ENCODE data around the gene PRSS23. TPM values are rescaled to one million over a fixed set of nuclear protein-coding genes. Genes with fewer than 3 reads are reported as not detected.
"Not testable (repeated sequence)": the region's sequence is repeated elsewhere in the genome, so short reads cannot be mapped to it uniquely, and the experiment has no call there.

Gene PRSS23
- 100 to 1,000 TPM in 2 of 4 donors, 10 to 100 TPM in 2; 86.0 to 136 (median 98.7) TPM for polyA plus RNA-seq (ENCODE audit: insufficient read length in 4 of 4)

GRCh38 chr11:86800076-86800959 is at the start of gene PRSS23:
TSS of gene PRSS23 (plus strand) at chr11:86800542. CDS start at chr11:86807644, 7,102 bp downstream.
- no peak for DNase-seq (ENCODE audit: low read depth in 4 of 4, low spot score in 3 of 4)

DNA sequence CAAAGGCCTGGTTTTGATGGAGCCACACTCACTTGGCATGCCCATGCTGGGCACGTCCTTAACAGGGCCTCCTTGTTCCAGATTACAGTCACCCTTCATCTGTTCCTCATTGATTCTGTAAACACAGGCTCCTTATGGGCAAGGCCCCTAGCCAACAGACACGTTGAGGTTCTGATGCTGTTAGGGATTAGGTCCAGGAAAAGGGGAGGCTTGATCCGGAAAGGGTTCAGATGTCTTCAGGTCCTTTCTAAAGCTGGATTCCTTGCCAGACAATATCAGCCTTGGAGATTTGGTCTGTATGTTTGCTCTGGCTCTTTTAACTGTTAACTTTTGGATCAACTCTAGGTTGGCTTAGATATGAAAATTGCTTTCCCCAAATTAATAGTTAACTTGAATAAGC is 46.9 kb upstream of the PRSS23 start:
- no peak for DNase-seq (ENCODE audit: low read depth in 4 of 4, low spot score in 3 of 4)

- no peak for DNase-seq (ENCODE audit: low read depth in 4 of 4, low spot score in 3 of 4)
Measured at GRCh38 chr11:86755146-86755545, 45.2 kb upstream of the PRSS23 start.

- no peak for DNase-seq (ENCODE audit: low read depth in 4 of 4, low spot score in 3 of 4)
Measured at GRCh38 chr11:86758171-86758570, 42.2 kb upstream of the PRSS23 start.

- no peak for DNase-seq (ENCODE audit: low read depth in 4 of 4, low spot score in 3 of 4)
Measured at GRCh38 chr11:86760577-86760976, 39.8 kb upstream of the PRSS23 start.

DNA sequence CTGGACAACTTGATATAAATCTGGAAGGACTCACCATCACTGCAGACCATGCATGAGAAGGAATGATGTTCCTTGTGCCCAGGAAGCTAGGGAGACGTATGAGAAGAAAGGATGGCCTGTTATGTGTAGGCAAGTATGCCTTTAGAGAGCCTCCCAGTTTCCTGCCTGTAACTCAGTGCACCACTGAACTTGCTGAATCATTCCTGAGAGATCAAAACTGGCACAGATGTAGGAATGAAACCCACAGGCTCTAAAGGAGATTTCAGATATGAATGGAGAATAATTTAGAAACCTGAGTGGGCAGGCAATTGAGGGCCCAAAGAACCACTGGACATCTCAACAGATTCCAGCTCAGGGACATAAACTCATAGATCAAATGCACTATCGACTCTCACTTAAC is 38.4 kb upstream of the PRSS23 start:
- DNase-seq (ENCODE audit: low read depth in 4 of 4, low spot score in 3 of 4) = no peak

DNA sequence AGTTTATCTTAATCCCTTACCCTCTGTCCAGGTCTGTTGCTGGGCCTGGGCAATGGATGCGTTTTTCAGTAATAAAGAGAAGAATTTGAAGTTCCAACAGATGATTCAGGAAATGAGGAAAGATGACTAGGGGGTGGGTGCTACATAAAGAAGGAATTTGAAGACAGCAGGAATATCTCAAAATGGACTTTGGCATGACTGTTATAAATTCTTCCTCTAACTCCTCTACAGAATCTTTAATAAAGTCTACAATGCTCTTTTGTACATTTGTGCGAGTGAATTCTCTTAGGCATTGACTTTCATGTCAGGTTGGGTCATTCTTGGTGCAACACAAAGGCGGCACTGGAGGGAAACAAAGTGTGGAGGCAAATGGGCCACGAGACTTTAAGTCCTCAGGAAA is 35.1 kb upstream of the PRSS23 start:
- DNase-seq (ENCODE audit: low read depth in 4 of 4, low spot score in 3 of 4) = no peak

DNA sequence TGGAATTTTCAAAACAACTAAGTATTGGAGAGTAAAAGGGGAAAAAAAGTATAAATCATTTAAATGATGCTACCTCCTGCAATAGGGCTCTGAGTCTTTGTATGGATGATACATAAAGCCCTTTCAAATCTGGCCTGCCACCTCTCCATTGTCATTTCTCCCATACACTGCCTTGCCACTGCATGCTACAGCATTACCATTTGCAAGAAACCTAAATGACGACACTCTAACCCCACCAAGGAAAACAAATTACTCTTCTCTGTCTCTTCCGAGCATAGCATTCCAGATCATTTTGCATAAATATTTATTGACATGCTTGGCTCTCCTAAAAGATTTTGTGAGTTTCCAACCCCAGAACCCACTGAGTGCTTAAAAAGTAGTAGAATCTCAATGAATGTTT is 34.5 kb upstream of the PRSS23 start:
- DNase-seq (ENCODE audit: low read depth in 4 of 4, low spot score in 3 of 4) = no peak

DNA sequence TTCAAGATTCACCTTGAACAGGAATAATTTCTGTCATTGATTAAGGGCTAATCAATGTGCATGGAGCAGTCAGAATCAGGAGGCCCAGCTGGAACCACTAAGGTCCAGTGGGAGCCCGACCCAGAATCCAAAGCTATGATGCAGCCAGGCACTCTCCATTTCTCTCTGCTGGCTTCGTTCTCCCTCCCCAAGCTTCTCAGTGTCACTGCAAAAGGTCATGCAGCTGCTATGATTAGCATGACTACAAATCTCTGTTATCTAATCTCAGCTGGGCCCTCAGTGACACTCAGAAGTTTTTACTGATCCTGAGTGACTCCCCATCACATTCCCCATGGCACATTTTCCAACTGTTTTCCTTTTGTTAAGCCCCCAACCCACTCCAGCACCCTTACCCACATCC is 31.1 kb upstream of the PRSS23 start:
- DNase-seq (ENCODE audit: low read depth in 4 of 4, low spot score in 3 of 4) = no peak

- DNase-seq (ENCODE audit: low read depth in 4 of 4, low spot score in 3 of 4) = not testable (repeated sequence)
Measured at GRCh38 chr11:86770473-86771027, 29.8 kb upstream of the PRSS23 start.

GRCh38 chr11:86772999-86773398 is 27.3 kb upstream of the PRSS23 start:
- DNase-seq (ENCODE audit: low read depth in 4 of 4, low spot score in 3 of 4) = no peak

- no peak for DNase-seq (ENCODE audit: low read depth in 4 of 4, low spot score in 3 of 4)
Measured at GRCh38 chr11:86773513-86774252, 26.7 kb upstream of the PRSS23 start.

DNA sequence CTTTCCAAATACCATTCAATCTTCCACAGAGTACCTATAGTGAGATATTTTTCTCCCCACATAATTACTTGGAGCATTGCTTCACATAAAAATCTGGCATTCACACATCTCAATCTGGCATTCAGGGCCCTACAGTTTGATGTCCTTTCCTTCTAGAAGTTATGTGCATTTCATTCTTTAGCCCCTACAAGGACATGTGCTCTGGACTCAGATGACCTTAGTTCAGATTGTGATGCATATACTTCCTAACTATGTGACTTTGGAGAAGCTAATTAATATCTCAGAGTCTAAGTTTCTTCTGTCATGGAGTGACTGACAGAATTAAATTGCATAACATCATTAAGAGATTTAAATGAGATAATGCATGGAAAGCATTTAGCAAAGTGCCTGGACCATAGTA is 25.9 kb upstream of the PRSS23 start:
- DNase-seq (ENCODE audit: low read depth in 4 of 4, low spot score in 3 of 4) = no peak

GRCh38 chr11:86775361-86775760 is 25.0 kb upstream of the PRSS23 start:
- DNase-seq (ENCODE audit: low read depth in 4 of 4, low spot score in 3 of 4) = no peak

DNA sequence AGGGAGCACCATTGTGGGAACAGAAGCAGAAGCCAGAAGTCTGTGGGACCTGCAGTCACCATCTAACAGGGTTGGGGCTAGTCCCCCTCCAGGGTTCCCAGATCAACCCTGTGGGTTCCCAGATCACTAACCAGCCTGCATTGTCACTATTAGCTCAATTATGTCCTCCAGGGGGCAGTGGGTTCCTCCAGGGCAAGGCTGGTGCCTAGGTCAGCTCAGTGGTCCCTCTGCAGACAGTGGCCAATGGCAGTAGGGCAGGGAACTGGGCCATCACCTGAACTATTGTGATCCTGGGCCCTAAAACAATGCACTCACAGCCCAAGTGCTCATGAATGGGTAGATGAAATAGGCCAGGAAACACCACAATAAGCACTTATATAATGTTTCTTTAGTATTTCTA is 18.8 kb upstream of the PRSS23 start:
- DNase-seq (ENCODE audit: low read depth in 4 of 4, low spot score in 3 of 4) = no peak

DNA sequence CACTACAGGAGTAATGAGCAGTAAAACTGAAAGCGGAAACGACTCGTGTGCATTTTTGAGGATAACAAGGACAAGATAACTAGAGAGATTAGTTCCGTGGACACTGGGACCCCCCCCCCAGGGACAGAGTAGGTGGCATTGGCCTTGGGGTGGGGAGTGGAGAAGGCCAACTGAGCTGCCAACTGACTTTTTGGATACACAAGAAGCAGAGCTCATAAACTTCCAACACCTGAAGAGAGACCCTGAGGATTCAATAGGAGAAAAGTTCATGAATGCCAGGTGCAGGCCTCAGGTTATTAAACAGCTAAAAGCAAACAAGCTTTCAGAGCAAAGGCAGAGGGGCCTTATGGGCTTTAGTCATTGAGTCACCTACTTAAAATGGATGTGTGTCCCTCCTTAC is 17.6 kb upstream of the PRSS23 start:
- no peak for DNase-seq (ENCODE audit: low read depth in 4 of 4, low spot score in 3 of 4)

GRCh38 chr11:86783661-86784060 is 16.7 kb upstream of the PRSS23 start:
- no peak for DNase-seq (ENCODE audit: low read depth in 4 of 4, low spot score in 3 of 4)

DNA sequence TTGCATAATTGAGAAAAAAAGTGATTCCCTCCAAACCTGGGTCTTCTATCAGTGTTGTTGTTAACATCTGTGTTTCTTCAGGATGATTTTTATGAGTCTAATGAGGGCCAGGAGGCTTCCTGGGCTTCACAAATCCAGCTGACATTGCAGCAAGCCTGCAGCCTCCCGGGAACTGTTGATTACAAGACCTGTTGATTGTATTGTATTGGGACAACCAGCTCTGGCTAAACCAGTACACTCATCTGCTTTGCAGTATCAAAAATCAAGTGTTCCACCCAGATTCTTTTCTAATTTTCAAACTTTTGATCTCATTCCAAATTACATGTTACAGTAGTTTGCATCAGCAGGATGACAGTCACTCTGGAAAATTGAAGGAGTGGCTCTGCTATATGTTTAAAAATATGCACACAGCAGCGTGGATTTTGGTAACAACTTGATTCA is 16.1 kb upstream of the PRSS23 start:
- DNase-seq (ENCODE audit: low read depth in 4 of 4, low spot score in 3 of 4) = no peak

GRCh38 chr11:86785576-86785975 is 14.8 kb upstream of the PRSS23 start:
- DNase-seq (ENCODE audit: low read depth in 4 of 4, low spot score in 3 of 4) = no peak

DNA sequence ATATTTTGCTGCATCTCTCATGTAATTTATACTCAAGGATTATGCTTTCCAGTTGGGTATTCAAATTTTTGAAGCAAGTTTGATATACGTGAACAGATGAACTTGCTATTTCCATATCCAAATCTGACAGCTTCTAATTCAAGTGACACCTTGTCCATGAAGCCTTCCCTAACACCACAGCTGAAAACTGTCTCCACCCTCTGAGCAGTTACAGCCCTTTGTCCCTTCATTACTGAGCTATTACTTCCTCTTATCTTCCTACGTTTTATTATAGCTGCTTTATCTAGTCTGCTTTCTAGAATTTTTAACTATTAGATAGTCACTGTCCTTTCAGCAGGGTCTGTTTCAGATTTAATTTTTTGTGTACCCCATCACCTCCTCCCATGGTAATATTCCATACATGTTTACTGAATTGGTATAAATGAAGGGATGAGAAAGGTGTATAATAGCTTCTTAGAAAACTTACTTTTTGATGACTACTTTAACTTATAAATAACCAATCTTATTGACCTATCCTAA is 13.3 kb upstream of the PRSS23 start:
- no peak for DNase-seq (ENCODE audit: low read depth in 4 of 4, low spot score in 3 of 4)

- DNase-seq (ENCODE audit: low read depth in 4 of 4, low spot score in 3 of 4) = no peak
Measured at GRCh38 chr11:86787656-86788055, 12.7 kb upstream of the PRSS23 start.

Measured in left renal pelvis (tissue), 4 donors.